ENCODE results near the gene NRCAM.

- TF ChIP-seq POLR2A (IDR thresholded peaks at IDR 0.05; ENCODE audit: low read length) (no peak), GATA1 (IDR thresholded peaks at IDR 0.05; ENCODE audit: low read depth, low read length) (no peak)
These were observed 311.3 kb downstream of the NRCAM start for GRCh38 chr7:108144931-108145330.
